ENCODE results near the gene KHNYN.

DNA sequence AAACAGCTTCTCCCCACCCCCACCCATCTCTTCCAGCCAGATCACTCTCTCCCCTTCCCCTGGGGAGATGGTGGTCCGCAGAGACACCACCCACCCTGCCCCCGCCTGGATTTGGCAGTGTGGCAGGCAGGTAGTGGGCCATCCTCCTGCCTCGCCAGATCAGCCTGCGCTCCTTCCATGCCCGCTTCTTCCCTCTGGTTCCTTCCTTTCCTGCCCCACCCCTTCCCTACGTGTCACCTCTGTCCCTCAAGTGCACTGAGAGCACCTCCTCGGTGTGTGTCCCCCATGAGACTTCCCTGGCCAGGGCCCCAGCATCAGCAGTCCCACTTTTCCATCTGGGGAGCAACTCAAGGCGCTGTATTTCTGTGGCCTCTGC, 30.3 kb upstream of the KHNYN start:
- TF ChIP-seq CTCF (IDR thresholded peaks at IDR 0.05; ENCODE audit: poor library complexity, severe bottlenecking) (no peak), POLR2AphosphoS5 (IDR thresholded peaks at IDR 0.05) (no peak), RAD21 (conservative IDR thresholded peaks at IDR 0.05) (no peak), EZH2 (IDR thresholded peaks at IDR 0.05; ENCODE audit: borderline replicate concordance, insufficient read depth, low read length, poor library complexity, severe bottlenecking) (no peak), SMC3 (conservative IDR thresholded peaks at IDR 0.05; ENCODE audit: poor library complexity) (no peak), MXI1 (conservative IDR thresholded peaks at IDR 0.05; ENCODE audit: poor library complexity, severe bottlenecking) (no peak)

Data from neural cell (in vitro differentiated cells).